GM12878 (cell line): ENCODE measurements around the gene HSD17B14.

ENCODE experiments used
- FOXK2 ChIP-seq: fragments of 450-650 bp; IDR thresholded peaks from 2 replicates; pipeline ENCODE4 v1.6.1; 2017; ENCODE audit warnings: mild to moderate bottlenecking, moderate library complexity
- GABPA ChIP-seq: IDR thresholded peaks from 2 replicates; pipeline ENCODE4 v1.6.1; 2014; ENCODE audit warnings: antibody characterized with exemption, low read depth, mild to moderate bottlenecking, inconsistent platforms
- MTA3 ChIP-seq: IDR thresholded peaks from 2 replicates; pipeline ENCODE4 v1.6.1; 2012; ENCODE audit warnings: low read length, inconsistent platforms, borderline replicate concordance
- MXI1 ChIP-seq: fragments of 150-350 bp; IDR thresholded peaks from 2 replicates; pipeline ENCODE4 v1.6.1; 2011; ENCODE audit warnings: low read depth, mild to moderate bottlenecking, inconsistent platforms, low read length, improper control_type of control experiment
- POLR2A ChIP-seq: IDR thresholded peaks from 2 replicates; pipeline ENCODE4 v1.6.1; 2011; ENCODE audit warnings: low read depth, mild to moderate bottlenecking, low read length
- ZNF217 ChIP-seq: fragments of 450-650 bp; IDR thresholded peaks from 2 replicates; pipeline ENCODE4 v1.6.1; 2017; ENCODE audit warnings: antibody characterized with exemption, mild to moderate bottlenecking
- TF ChIP-seq, protein P1 (sequence below), 3 experiments: IDR thresholded peaks in 2 of 3; conservative IDR thresholded peaks in 1 of 3; 2 replicates each; pipeline ENCODE4 v1.5.1; 2011; ENCODE audit warnings: low read depth in 3 of 3, low read length in 3 of 3, mild to moderate bottlenecking in 3 of 3, control low read depth in 2 of 3, moderate library complexity in 2 of 3, inconsistent platforms in 1 of 3, mixed read lengths in 1 of 3; ENCODE audit not compliant: control insufficient read depth in 2 of 3, insufficient read depth in 1 of 3; ENCODE audit errors: extremely low read depth in 1 of 3

DNA sequence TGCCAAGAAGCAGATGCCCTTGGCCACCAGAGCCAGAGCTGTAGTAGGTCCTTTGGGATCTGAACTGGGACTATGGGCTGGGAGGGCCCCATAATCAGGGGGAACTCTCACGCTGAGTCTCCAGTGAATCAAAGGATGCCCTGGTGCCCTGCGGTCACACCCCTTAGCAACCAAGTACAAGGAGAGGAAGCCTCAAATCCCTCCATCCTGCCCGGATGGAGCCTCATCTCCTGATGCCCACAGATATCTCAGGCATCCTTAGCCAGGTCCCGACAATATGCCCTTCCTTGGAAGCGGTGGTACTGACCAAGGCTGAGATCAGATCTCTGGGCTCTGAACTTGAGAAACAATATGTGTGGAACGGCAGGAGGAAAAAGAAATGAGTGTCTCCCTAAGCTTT lies 30.4 kb upstream of the HSD17B14 start:
- TF ChIP-seq MXI1 (no peak), GABPA (no peak), ZNF217 (no peak), FOXK2 (no peak), POLR2A (no peak), MTA3 (no peak)
- TF ChIP-seq, protein P1, sequence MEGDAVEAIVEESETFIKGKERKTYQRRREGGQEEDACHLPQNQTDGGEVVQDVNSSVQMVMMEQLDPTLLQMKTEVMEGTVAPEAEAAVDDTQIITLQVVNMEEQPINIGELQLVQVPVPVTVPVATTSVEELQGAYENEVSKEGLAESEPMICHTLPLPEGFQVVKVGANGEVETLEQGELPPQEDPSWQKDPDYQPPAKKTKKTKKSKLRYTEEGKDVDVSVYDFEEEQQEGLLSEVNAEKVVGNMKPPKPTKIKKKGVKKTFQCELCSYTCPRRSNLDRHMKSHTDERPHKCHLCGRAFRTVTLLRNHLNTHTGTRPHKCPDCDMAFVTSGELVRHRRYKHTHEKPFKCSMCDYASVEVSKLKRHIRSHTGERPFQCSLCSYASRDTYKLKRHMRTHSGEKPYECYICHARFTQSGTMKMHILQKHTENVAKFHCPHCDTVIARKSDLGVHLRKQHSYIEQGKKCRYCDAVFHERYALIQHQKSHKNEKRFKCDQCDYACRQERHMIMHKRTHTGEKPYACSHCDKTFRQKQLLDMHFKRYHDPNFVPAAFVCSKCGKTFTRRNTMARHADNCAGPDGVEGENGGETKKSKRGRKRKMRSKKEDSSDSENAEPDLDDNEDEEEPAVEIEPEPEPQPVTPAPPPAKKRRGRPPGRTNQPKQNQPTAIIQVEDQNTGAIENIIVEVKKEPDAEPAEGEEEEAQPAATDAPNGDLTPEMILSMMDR (IDR thresholded peaks at IDR 0.05 in 2 of 3, conservative IDR thresholded peaks at IDR 0.05 in 1 of 3; ENCODE audit: control insufficient read depth in 2 of 3, extremely low read depth in 1 of 3, insufficient read depth in 1 of 3, low read depth in 3 of 3, low read length in 3 of 3): no peak
